AG04449 (cell line): ENCODE measurements around the gene ATG9B.

Experiments used
- CTCF ChIA-PET: fragments of 350-600 bp; formaldehyde crosslinking; extraction: SDS; loops from one replicate; lab custom pipeline; 2021; ENCODE audit warnings: antibody characterized with exemption; lab: Yijun Ruan, JAX
- POLR2A ChIA-PET: fragments of 400-600, 350-600 bp; formaldehyde crosslinking; extraction: SDS; loops from one replicate; lab custom pipeline; 2020; ENCODE audit warnings: antibody characterized with exemption, inconsistent platforms; lab: Yijun Ruan, JAX
- DNase-seq: peaks from one replicate; pipeline ENCODE4 v3.0.0-alpha.2; 2010; ENCODE audit warnings: low read depth, low spot score
- H3K4me3 ChIP-seq: 2 replicates; pipeline ENCODE4 v1.5.1; 2011; ENCODE audit warnings: low read depth, mild to moderate bottlenecking, control low read depth, low read length
- TF ChIP-seq, protein P1 (sequence below): IDR thresholded peaks from one replicate; pipeline ENCODE4 v1.5.1; 2011; ENCODE audit warnings: mild to moderate bottlenecking, moderate library complexity, low read length, control low read depth, inconsistent platforms; ENCODE audit not compliant: insufficient read depth; ENCODE audit errors: missing control alignments

ATG9B gene

DNA sequence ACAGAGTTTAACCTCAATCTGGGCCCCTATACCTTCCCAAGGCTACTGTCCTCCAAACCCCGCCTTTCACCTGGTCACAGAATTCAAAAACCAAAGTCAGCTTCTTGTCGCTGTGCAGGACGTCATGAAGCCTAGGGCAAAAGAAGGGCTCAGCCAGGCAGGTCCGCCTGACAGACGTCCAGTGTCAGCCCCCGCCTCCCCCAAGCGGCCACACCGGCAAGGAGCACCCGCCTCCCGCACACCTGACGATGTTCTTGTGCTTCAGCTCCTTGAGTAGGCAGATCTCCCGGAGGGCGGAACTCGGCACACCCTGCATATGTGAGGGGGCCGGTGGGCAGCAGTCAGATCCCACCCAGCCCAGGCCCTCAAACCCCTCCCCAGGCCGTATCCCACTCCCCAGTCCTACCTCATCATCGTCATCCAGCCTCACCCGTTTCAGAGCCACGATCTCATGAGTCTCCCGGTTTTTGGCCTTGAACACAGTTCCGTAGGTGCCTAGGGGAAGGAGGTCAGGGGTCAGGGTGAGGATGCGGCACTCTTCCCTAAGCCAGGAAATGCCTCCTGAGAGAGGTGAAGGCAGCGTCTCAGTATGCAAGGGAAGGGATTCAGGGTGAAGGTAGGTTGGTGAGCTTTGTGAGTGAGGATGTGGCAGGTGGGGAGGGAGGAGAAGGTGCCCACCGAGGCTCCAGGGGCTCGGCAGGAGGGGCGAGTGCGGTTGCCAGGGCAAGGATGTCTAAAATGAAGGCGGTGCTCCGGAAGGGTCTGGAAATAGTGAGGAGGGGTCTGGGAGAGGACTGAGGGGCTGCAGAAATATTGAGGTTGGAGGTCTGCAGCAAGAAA is 32.6 kb upstream of the ATG9B start:
- DNase-seq = no peak
- ChIA-PET POLR2A (no interaction called here), CTCF (interaction anchor here (0.9 to 1.2 kb wide), 3 partner anchors 25 to 55 kb away, joined by 3 to 5 read pairs (median 3); no protein-coding TSS in a partner anchor)
- TF ChIP-seq, protein P1, sequence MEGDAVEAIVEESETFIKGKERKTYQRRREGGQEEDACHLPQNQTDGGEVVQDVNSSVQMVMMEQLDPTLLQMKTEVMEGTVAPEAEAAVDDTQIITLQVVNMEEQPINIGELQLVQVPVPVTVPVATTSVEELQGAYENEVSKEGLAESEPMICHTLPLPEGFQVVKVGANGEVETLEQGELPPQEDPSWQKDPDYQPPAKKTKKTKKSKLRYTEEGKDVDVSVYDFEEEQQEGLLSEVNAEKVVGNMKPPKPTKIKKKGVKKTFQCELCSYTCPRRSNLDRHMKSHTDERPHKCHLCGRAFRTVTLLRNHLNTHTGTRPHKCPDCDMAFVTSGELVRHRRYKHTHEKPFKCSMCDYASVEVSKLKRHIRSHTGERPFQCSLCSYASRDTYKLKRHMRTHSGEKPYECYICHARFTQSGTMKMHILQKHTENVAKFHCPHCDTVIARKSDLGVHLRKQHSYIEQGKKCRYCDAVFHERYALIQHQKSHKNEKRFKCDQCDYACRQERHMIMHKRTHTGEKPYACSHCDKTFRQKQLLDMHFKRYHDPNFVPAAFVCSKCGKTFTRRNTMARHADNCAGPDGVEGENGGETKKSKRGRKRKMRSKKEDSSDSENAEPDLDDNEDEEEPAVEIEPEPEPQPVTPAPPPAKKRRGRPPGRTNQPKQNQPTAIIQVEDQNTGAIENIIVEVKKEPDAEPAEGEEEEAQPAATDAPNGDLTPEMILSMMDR = no peak
- peak overlapping the region; percentile 73 for H3K4me3 ChIP-seq

DNA sequence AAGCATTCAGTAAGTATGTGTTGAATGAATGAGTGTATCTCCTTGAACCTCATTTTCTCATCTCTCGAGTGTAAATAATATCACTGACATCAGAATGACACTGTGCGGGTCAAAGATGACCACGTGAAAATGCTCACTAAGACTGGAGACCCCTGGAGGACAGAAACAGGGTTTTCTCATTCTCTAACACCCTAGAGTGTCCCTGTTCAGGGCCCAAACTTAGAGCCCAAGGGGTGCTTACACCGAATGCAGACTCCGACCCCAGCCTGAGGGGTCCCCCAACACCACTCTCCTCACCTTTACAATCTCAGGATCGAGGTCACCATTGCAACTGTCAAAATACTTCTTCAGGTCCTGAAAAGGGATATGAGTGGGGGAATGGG is 32.0 kb upstream of the ATG9B start:
- TF ChIP-seq, protein P1 = no peak
- POLR2A ChIA-PET = no interaction called here
- CTCF ChIA-PET = no interaction called here
- H3K4me3 ChIP-seq = no peak overlapping the region
- DNase-seq = no peak

DNA sequence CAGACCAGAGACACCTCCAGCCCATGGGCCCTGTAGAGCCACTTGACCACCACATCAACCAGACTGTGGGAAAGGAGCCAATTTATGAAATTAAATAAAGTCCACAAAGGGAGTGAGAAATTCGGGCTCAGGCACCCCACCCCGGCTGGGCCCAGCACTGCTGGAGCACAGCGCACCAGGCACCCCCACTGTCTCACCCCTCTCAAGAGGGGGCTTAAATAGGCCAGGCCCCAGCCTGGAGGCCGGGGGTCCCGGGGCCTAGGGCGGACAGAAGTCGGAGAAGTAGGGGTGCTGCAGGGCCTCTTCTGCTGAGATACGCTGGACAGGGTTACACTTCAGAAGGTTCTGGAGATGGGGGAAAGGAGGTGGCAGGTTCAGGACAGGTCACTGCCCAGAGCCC is 29.5 kb upstream of the ATG9B start:
- POLR2A ChIA-PET = no interaction called here
- DNase-seq = no peak
- no peak overlapping the region for H3K4me3 ChIP-seq
- TF ChIP-seq, protein P1 = no peak
- CTCF ChIA-PET = no interaction called here

DNA sequence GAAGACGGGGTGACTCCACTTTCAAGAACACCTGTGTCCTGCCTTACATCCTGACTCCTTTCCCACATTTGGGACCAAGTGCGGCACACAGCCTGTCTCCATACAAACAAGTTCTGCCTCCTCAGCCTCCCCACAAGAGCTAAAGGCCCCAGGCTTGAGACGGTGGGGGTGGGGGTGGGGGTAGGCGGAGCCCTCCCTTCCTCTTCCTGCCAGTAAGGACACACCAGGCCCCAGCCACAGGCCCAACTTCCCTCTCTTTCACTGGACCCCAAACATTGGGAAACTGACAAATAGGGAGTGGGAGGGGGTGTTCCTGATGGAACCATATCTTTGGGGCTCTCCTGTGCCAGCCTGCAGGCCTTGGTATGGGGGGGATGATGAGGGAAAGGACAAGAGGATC is 28.8 kb upstream of the ATG9B start:
- CTCF ChIA-PET = interaction anchor here (1.9 kb wide), 1 partner anchor 58 kb away, joined by 8 read pairs; no protein-coding TSS in a partner anchor
- no peak overlapping the region for H3K4me3 ChIP-seq
- DNase-seq = no peak
- POLR2A ChIA-PET = no interaction called here
- TF ChIP-seq, protein P1 = no peak

DNA sequence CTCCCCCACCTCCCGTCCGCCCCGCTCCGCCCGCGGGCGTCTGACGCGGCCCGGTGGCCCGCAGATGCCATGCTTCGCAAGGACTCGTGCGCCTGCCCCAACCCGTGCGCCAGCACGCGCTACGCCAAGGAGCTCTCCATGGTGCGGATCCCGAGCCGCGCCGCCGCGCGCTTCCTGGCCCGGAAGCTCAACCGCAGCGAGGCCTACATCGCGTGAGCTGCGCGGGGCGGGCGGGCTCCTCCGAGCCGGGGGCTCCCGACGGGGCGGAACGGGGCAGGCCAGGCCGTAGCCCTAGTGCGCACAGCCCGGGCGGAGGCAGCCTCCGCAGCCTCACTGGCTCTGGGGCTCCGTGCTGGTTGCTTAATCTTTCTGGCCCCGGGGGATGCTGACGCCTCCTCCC is 26.8 kb upstream of the ATG9B start:
- no peak overlapping the region for H3K4me3 ChIP-seq
- POLR2A ChIA-PET = interaction anchor here (0.5 to 2.1 kb wide), 3 partner anchors 12 to 43 kb away, joined by 3 to 7 read pairs (median 3); partner anchors contain the start of gene FASTK
- no peak for DNase-seq

More for the DNA sequence above, 26.8 kb upstream of the ATG9B start:
- CTCF ChIA-PET = interaction anchor here (0.6 to 2.0 kb wide), 5 partner anchors 12 to 60 kb away, joined by 3 to 5 read pairs (median 3); no protein-coding TSS in a partner anchor
- TF ChIP-seq, protein P1 = no peak
